Spleen (tissue), 11 donors: ENCODE data around the gene SLC6A18. TPM values are rescaled to one million over a fixed set of nuclear protein-coding genes. Genes with fewer than 3 reads are reported as not detected.

Experiments
- DNase-seq: peaks from one replicate; pipeline ENCODE4 v3.0.0-alpha.2; 2020
- H3K27ac ChIP-seq, 8 donors: fragments of 200-600 bp; sonication (generic) in 7 of 8; 1 replicate in 4 of 8; 2 replicates in 4 of 8; pipeline versions ENCODE4 v1.5.0 to v1.8.0; 2016 to 2021; ENCODE audit warnings: inconsistent platforms in 4 of 8, mild to moderate bottlenecking in 4 of 8, moderate library complexity in 1 of 8
- H3K27me3 ChIP-seq, 7 donors: fragments of 200-600 bp; sonication (generic) in 6 of 7; replicated peaks in 1 of 7; 1 replicate in 4 of 7; 2 replicates in 3 of 7; pipeline versions ENCODE4 v1.5.0 to v1.8.0; 2016 to 2021; ENCODE audit warnings: inconsistent platforms in 3 of 7, mild to moderate bottlenecking in 1 of 7
- H3K36me3 ChIP-seq, 6 donors: fragments of 200-600 bp; sonication (generic) in 5 of 6; 1 replicate in 4 of 6; 2 replicates in 2 of 6; pipeline versions ENCODE4 v1.5.0 to v1.8.0; 2016 to 2021; ENCODE audit warnings: inconsistent platforms in 2 of 6
- H3K4me1 ChIP-seq, 6 donors: fragments of 200-600 bp; sonication (generic) in 5 of 6; 1 replicate in 3 of 6; 2 replicates in 3 of 6; pipeline versions ENCODE4 v1.5.0 to v1.8.0; 2016 to 2021; ENCODE audit warnings: inconsistent platforms in 3 of 6
- H3K4me3 ChIP-seq, 8 donors: fragments of 200-600 bp; sonication (generic) in 7 of 8; 1 replicate in 4 of 8; 2 replicates in 4 of 8; pipeline versions ENCODE4 v1.5.0 to v1.8.0; 2016 to 2021; ENCODE audit warnings: inconsistent platforms in 4 of 8, mild to moderate bottlenecking in 4 of 8, moderate library complexity in 2 of 8
- H3K9me3 ChIP-seq, 8 donors: fragments of 200-600 bp; sonication (generic) in 7 of 8; 1 replicate in 4 of 8; 2 replicates in 4 of 8; pipeline versions ENCODE4 v1.5.0 to v1.8.0; 2016 to 2021; ENCODE audit warnings: inconsistent platforms in 4 of 8
- CTCF ChIP-seq, 11 experiments: fragments of 200-600 bp in 7 of 11; fragments of 450-650 bp in 4 of 11; sonication (generic) in 4 of 11; IDR thresholded peaks in 8 of 11; conservative IDR thresholded peaks in 3 of 11; 1 replicate in 7 of 11; 2 replicates in 4 of 11; pipeline versions ENCODE4 v1.4.0 to v1.8.0; 2016 to 2021; ENCODE audit warnings: antibody characterized with exemption in 11 of 11, inconsistent platforms in 4 of 11, mild to moderate bottlenecking in 1 of 11
- POLR2A ChIP-seq, 3 donors: fragments of 450-650 bp; IDR thresholded peaks; one replicate each; pipeline ENCODE4 v1.5.1; 2017; ENCODE audit warnings: antibody characterized with exemption in 3 of 3, mild to moderate bottlenecking in 1 of 3
- POLR2AphosphoS5 ChIP-seq, 3 donors: sonication (generic); formaldehyde crosslinking; IDR thresholded peaks; one replicate each; pipeline ENCODE4 v1.5.1; 2017; ENCODE audit warnings: antibody characterized with exemption in 3 of 3
- WGBS, 5 donors: extraction: QIAGEN DNeasy Blood & Tissue Kit in 3 of 5; methylation state at CpG; one replicate each; pipeline versions ENCODE4 v1.1.5 to v1.1.7; 2013 to 2018; 5-methylcytosine and 5-hydroxymethylcytosine counted together
- intact Hi-C: fragments of 100-400 bp; cut with DNase I; formaldehyde crosslinking; loops from one replicate; pipeline ENCODE4 v1.15.0; 2023; ENCODE audit warnings: low total_unique reads
- polyA plus RNA-seq, 3 donors: library from polyadenylated mRNA; stranded (reverse); fragments of 200-250 nt; gene quantifications; one replicate each; pipeline ENCODE4 v1.2.1, GENCODE V29; 2013
- total RNA-seq, 7 donors: library from RNA; depleted of rRNA in 3 of 7; stranded (reverse); fragments of >200 nt in 3 of 7; fragmentation: NEBNext Ultra II Directional in 4 of 7; extraction: Animal tissue kit (Norgen Biotek cat#: 25700) in 4 of 7; gene quantifications; one replicate each; pipeline versions ENCODE4 v1.1.0 to v1.2.1, GENCODE V29; 2016 to 2021
- donor health status: healthy with polysubstance abuse.
- donor health status: DM: no; HTN: no; CAD: no; lungs with moderate emphysema.
- donor health status: DM: no; HTN: no; CAD: no.
- donor health status: Bipolar disorder and iron deficiency.
- donor health status: healthy.
- donor health status: DM: no; HTN: no; CAD: no.
- donor health status: DM: yes; HTN: yes; CAD: no.

Gene SLC6A18
- total and polyA plus RNA-seq, 10 donors: not detected

- no peak overlapping the region for H3K4me3 ChIP-seq
- no peak overlapping the region for H3K27ac ChIP-seq
- H3K27me3 ChIP-seq: peaks cover 0 to 57% (median 0%) of the 10 kb centered on the region in 7 donors
- H3K36me3 ChIP-seq: no peaks in the 10 kb centered on the region
- no peak for DNase-seq
- TF ChIP-seq POLR2AphosphoS5 (IDR thresholded peaks at IDR 0.05) (no peak), CTCF (IDR thresholded peaks at IDR 0.05 in 8 of 11, conservative IDR thresholded peaks at IDR 0.05 in 3 of 11) (no peak), POLR2A (IDR thresholded peaks at IDR 0.05) (no peak)
- WGBS, 5 donors: 90 to 96% (median 90%) methylated on average over 10 of the region's 10 CpGs
- intact Hi-C loops: no loop called here
- H3K9me3 ChIP-seq: no peaks in the 10 kb centered on the region
- no peaks in the 10 kb centered on the region for H3K4me1 ChIP-seq
Observed at GRCh38 chr5:1221721-1222120, 3.5 kb upstream of the SLC6A18 start.

- H3K4me1 ChIP-seq: no peaks in the 10 kb centered on the region
- DNase-seq: no peak
- H3K9me3 ChIP-seq: no peaks in the 10 kb centered on the region
- WGBS, 5 donors: 89 to 98% (median 97%) methylated on average over 9 of the region's 9 CpGs
- no peak overlapping the region for H3K27ac ChIP-seq
- intact Hi-C loops: no loop called here
- TF ChIP-seq CTCF (IDR thresholded peaks at IDR 0.05 in 8 of 11, conservative IDR thresholded peaks at IDR 0.05 in 3 of 11) (no peak), POLR2AphosphoS5 (IDR thresholded peaks at IDR 0.05) (no peak), POLR2A (IDR thresholded peaks at IDR 0.05) (no peak)
- no peaks in the 10 kb centered on the region for H3K36me3 ChIP-seq
- H3K27me3 ChIP-seq: peaks cover 0 to 55% (median 0%) of the 10 kb centered on the region in 7 donors
- no peak overlapping the region for H3K4me3 ChIP-seq
Observed at GRCh38 chr5:1222147-1222546, 3.0 kb upstream of the SLC6A18 start.

- intact Hi-C loops: no loop called here
- no peaks in the 10 kb centered on the region for H3K36me3 ChIP-seq
- no peak for TF ChIP-seq POLR2AphosphoS5 (IDR thresholded peaks at IDR 0.05)
- no peak for TF ChIP-seq CTCF (IDR thresholded peaks at IDR 0.05 in 8 of 11, conservative IDR thresholded peaks at IDR 0.05 in 3 of 11)
- no peak for TF ChIP-seq POLR2A (IDR thresholded peaks at IDR 0.05)
- H3K4me1 ChIP-seq: no peaks in the 10 kb centered on the region
- H3K27ac ChIP-seq: no peak overlapping the region
- H3K4me3 ChIP-seq: no peak overlapping the region
- H3K9me3 ChIP-seq: no peaks in the 10 kb centered on the region
- H3K27me3 ChIP-seq: peaks cover 0 to 52% (median 0%) of the 10 kb centered on the region in 7 donors
- DNase-seq: no peak
- 87 to 92% (median 89%) methylated on average over 23 to 27 of the region's 27 CpGs for WGBS, 5 donors
Observed at GRCh38 chr5:1222621-1223277, 2.4 kb upstream of the SLC6A18 start.

- H3K27ac ChIP-seq: no peak overlapping the region
- no peaks in the 10 kb centered on the region for H3K36me3 ChIP-seq
- WGBS, 5 donors: 85 to 91% (median 87%) methylated on average over 12 of the region's 12 CpGs
- H3K27me3 ChIP-seq: peaks cover 0 to 52% (median 0%) of the 10 kb centered on the region in 7 donors
- intact Hi-C loops: no loop called here
- H3K4me1 ChIP-seq: no peaks in the 10 kb centered on the region
- no peak overlapping the region for H3K4me3 ChIP-seq
- H3K9me3 ChIP-seq: no peaks in the 10 kb centered on the region
- TF ChIP-seq POLR2AphosphoS5 (IDR thresholded peaks at IDR 0.05) (no peak), CTCF (IDR thresholded peaks at IDR 0.05 in 8 of 11, conservative IDR thresholded peaks at IDR 0.05 in 3 of 11) (no peak), POLR2A (IDR thresholded peaks at IDR 0.05) (no peak)
- DNase-seq: no peak
Observed at GRCh38 chr5:1223278-1223670, 1.9 kb upstream of the SLC6A18 start.
